ENCODE data around the gene DNER. TPM values are rescaled to one million over a fixed set of nuclear protein-coding genes. Genes with fewer than 3 reads are reported as not detected.

The DNER gene
- total and polyA plus RNA-seq, 2 of the 4 experiments (the other 2 are of a cell fraction) = under 0.01 to 0.14 TPM

DNA sequence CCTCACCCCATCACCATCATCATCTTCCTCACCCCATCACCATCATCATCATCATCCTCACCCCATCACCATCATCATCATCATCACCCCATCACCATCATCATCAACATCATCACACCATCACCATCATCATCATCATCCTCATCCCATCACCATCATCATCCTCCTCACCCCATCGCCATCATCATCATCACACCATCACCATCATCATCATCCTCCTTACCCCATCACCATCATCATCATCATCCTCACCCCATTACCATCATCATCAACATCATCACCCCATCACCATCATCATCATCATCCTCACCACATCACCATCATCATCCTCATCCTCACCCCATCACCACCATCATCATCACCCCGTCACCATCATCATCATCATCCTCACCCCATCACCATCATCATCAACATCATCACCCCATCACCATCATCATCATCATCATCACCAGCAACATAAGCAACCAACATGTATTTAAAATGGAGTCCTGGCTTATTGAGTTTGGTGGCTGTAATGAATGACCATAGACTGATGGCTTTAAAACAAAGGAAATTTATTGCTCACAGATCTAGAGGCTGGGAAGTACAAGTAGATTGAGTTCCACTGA lies 150.0 kb downstream of the DNER start:
- Histone ChIP-seq H4K91ac (ENCODE audit: insufficient read depth, low read depth, low read length) (no peak overlapping the region), H3K4me1 (ENCODE audit: control insufficient read depth, insufficient read depth, low read length) (no peaks in the 10 kb centered on the region), H2BK20ac (ENCODE audit: low read depth, low read length) (no peak overlapping the region), H3K4me2 (ENCODE audit: low read depth, low read length) (no peak overlapping the region), H2BK15ac (ENCODE audit: low read depth, low read length) (no peak overlapping the region), H3K9me1 (ENCODE audit: insufficient read depth, low read length) (no peaks in the 10 kb centered on the region), H2AFZ (replicated peaks; ENCODE audit: low read length, poor library complexity) (no peak overlapping the region), H4K5ac (ENCODE audit: low read depth, low read length) (no peak overlapping the region), H4K8ac (ENCODE audit: low read depth in 2 of 2, low read length in 2 of 2) (no peak overlapping the region), H2BK5ac (ENCODE audit: low read depth, low read length, poor library complexity, severe bottlenecking) (peak overlapping the region; percentile 13), H3K4ac (ENCODE audit: low read depth, low read length) (no peak overlapping the region), H3K56ac (ENCODE audit: extremely low read depth, insufficient read depth, low read length) (no peak overlapping the region), H3K4me3 (ENCODE audit: insufficient read depth, low read depth, low read length) (no peak overlapping the region), H3K79me1 (ENCODE audit: low read depth in 1 of 2, low read length in 2 of 2) (no peaks in the 10 kb centered on the region), H3K27ac (ENCODE audit: insufficient read depth, low read length) (no peak overlapping the region), H3K18ac (ENCODE audit: low read depth, low read length) (no peak overlapping the region), H2AK5ac (ENCODE audit: low read depth, low read length) (no peak overlapping the region), H2BK120ac (ENCODE audit: low read depth, low read length) (no peak overlapping the region), H3K14ac (replicated peaks; ENCODE audit: low read depth, low read length) (no peak overlapping the region), H3K9me3 (ENCODE audit: control insufficient read depth, insufficient read depth, low read length) (peaks cover 5% of the 10 kb centered on the region; the same call in 1 of the 2 replicates), H3K27me3 (ENCODE audit: control insufficient read depth, insufficient read depth, low read length) (no peaks in the 10 kb centered on the region), H4K20me1 (ENCODE audit: insufficient read depth, low read length) (no peaks in the 10 kb centered on the region), H3K23ac (ENCODE audit: low read depth, low read length) (no peak overlapping the region), H2AK9ac (replicated peaks; ENCODE audit: low read depth, low read length, poor library complexity) (no peak overlapping the region), H3K36me3 (ENCODE audit: control insufficient read depth, insufficient read depth, low read length) (no peaks in the 10 kb centered on the region), H3K9ac (ENCODE audit: low read depth, low read length) (no peak overlapping the region)
- dilution Hi-C loops (cut with HindIII; ENCODE audit: low sequenced_read_pairs, unreplicated experiment) = no loop called here
- in situ Hi-C loops (cut with MboI; ENCODE audit: low sequenced_read_pairs) = no loop called here
- ATAC-seq (ENCODE audit: low read depth) (no peak), DNase-seq (no peak)
- POLR2A ChIA-PET (ENCODE audit: unreplicated experiment) = no interaction called here
- BruUV-seq (replicated peaks) = no TSS peak
- 50 to 100% methylated on average over 1 of the region's 2 CpGs for WGBS, 2 experiments (ENCODE audit: extremely low coverage in 2 of 2, insufficient read length in 1 of 2)
- CTCF ChIA-PET = no interaction called here
- intact Hi-C loops (cut with micrococcal nuclease) = no loop called here
- TF ChIP-seq, protein P1, sequence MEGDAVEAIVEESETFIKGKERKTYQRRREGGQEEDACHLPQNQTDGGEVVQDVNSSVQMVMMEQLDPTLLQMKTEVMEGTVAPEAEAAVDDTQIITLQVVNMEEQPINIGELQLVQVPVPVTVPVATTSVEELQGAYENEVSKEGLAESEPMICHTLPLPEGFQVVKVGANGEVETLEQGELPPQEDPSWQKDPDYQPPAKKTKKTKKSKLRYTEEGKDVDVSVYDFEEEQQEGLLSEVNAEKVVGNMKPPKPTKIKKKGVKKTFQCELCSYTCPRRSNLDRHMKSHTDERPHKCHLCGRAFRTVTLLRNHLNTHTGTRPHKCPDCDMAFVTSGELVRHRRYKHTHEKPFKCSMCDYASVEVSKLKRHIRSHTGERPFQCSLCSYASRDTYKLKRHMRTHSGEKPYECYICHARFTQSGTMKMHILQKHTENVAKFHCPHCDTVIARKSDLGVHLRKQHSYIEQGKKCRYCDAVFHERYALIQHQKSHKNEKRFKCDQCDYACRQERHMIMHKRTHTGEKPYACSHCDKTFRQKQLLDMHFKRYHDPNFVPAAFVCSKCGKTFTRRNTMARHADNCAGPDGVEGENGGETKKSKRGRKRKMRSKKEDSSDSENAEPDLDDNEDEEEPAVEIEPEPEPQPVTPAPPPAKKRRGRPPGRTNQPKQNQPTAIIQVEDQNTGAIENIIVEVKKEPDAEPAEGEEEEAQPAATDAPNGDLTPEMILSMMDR (conservative IDR thresholded peaks at IDR 0.05; ENCODE audit: low read depth, low read length) = no peak
- TF ChIP-seq MAFK (IDR thresholded peaks at IDR 0.05; ENCODE audit: low read depth, low read length) (no peak), SMC3 (IDR thresholded peaks at IDR 0.05; ENCODE audit: low read depth, low read length) (no peak), RAD21 (IDR thresholded peaks at IDR 0.05; ENCODE audit: low read length) (no peak), FOS (IDR thresholded peaks at IDR 0.05; ENCODE audit: low read depth, low read length) (no peak), BHLHE40 (IDR thresholded peaks at IDR 0.05; ENCODE audit: low read depth, low read length) (no peak)
- TF ChIP-seq, protein P2, sequence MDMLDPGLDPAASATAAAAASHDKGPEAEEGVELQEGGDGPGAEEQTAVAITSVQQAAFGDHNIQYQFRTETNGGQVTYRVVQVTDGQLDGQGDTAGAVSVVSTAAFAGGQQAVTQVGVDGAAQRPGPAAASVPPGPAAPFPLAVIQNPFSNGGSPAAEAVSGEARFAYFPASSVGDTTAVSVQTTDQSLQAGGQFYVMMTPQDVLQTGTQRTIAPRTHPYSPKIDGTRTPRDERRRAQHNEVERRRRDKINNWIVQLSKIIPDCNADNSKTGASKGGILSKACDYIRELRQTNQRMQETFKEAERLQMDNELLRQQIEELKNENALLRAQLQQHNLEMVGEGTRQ (IDR thresholded peaks at IDR 0.05; ENCODE audit: low read depth, low read length) = no peak

Data from IMR-90 (cell line).